Measurements from ENCODE around the gene MIPEP.
"Not testable (repeated sequence)": the region's sequence is repeated elsewhere in the genome, so short reads cannot be mapped to it uniquely, and the experiment has no call there.

The MIPEP gene

DNA sequence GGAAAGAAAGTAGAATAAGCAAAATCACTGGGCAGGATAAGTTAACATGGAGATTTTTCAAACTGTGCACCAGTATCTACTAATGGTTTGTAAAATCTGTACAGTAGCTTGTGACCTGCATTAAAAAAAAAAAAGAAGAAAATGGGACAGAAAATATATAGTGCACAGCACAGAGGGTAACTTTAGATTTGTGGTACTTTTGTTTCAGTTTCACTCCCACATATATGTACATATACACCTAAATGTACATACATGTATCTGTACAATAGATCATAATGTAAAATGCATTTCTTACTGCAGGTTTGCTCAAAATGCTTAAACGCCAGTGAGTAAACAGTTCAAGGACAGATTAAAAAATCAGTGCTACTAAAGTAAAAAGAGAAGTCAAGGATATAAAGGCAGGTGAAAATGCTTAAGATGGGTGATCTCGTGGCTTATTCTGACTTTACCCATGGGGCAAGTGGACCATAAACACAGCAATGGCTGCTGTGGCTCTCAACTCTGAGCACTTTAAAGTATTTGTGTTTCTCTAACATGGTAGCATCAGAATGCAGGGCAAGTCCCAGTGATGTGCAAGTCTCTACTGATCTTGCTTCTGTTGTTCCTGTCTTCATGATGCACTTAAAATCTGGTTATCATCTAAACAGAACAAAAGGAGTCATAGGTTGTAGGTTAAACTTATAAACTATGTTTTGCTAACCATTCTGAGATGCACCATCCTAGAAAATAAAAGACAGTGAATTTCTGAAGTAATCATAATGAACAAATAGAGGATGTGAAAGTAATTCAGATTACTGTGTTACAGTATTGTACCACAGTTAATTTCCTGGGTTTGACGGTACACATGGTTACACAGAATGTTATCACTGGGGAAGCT is 112.3 kb downstream of the MIPEP start:
- no peak for DNase-seq (ENCODE audit: low read depth, low spot score)

DNA sequence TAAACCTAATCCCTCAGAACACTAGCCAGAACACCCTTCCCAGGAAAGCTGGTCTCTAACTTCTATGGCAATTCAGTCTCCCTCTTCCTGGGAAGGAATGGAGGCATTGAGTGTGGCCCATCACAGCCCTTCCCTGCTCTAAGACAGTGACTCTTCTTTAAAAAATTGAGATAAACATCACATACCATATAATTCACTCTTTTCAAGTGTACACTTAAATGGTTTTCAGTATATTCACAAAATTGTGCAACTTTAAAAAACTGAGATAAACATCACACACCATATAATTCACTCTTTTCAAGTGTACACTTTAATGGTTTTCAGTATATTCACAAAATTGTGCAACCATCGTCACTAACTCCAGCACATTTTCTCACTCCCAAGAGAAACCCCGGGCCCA is 116.5 kb downstream of the MIPEP start:
- no peak for DNase-seq (ENCODE audit: low read depth, low spot score)

DNA sequence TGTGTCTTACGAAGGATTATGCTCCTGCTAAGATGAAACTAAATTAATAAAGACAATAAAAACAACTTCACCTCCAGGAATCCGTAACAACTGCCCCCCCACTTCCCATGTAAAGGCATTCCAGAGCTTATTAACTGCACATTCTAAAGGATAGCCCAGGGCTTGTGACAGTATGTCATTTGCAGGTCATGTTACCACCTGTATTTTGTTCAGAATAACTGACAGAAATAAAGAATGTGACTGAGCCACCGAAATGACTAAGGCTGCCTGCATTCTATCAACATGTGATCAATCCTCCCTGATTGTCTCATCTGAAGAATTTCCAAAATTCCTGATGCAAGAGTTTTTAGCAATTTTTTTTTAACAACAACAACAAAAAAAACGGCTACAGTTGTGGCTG is 117.2 kb downstream of the MIPEP start:
- no peak for DNase-seq (ENCODE audit: low read depth, low spot score)

- DNase-seq (ENCODE audit: low read depth, low spot score), result no peak
These were observed 117.6 kb downstream of the MIPEP start for GRCh38 chr13:23771552-23771951.

GRCh38 chr13:23770973-23771372 is 118.2 kb downstream of the MIPEP start:
- peak; percentile 24 for DNase-seq (ENCODE audit: low read depth, low spot score)

- peak; percentile 67 for DNase-seq (ENCODE audit: low read depth, low spot score)
These were observed 118.8 kb downstream of the MIPEP start for GRCh38 chr13:23770428-23770827.

DNA sequence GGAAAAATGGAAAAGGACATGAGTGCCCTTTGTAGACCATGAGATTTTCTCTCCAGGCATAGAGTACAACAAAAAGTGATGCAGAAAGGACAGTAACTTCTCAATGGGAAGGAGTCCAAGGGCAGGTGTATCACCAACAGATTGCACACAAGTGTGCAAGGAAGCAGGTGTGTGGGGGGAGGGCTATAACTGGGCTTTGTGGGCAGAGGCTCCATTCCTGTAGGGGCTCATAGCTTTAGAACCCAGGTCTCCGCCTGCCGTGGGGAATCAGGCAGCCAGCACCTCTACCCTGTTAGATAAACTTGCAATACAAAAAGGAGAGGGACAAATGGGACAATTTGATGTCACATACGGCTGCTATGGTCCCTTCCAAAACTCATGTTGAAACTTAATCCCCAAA is 119.8 kb downstream of the MIPEP start:
- no peak for DNase-seq (ENCODE audit: low read depth, low spot score)

GRCh38 chr13:23767838-23768237 is 121.4 kb downstream of the MIPEP start:
- DNase-seq (ENCODE audit: low read depth, low spot score), result no peak

GRCh38 chr13:23766939-23767338 is 122.3 kb downstream of the MIPEP start:
- DNase-seq (ENCODE audit: low read depth, low spot score), result no peak

- DNase-seq (ENCODE audit: low read depth, low spot score), result no peak
These were observed 122.9 kb downstream of the MIPEP start for GRCh38 chr13:23766283-23766682.

- DNase-seq (ENCODE audit: low read depth, low spot score), result no peak
These were observed 123.7 kb downstream of the MIPEP start for GRCh38 chr13:23765531-23765930.

DNA sequence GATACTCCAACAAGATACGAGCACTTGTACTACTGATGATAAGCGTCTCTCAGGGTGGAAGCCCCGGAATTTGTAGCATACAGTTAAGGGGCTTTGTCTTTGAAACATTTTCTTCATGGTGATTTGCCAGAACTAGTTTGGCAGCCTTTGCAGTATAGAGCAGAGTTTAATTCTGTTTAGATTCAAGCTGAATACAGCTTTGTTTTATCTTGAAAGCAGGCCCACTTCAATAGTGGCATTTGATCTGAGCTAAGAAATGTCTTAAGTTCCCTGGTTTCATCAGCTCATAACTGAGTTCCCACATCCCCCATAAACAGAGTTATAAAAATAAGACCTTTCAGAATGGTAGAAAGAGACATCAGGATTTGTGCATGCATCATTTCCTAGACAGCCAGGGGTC is 125.9 kb downstream of the MIPEP start:
- DNase-seq (ENCODE audit: low read depth, low spot score), result no peak

- not testable (repeated sequence) for DNase-seq (ENCODE audit: low read depth, low spot score)
These were observed 127.4 kb downstream of the MIPEP start for GRCh38 chr13:23761760-23762159.

DNA sequence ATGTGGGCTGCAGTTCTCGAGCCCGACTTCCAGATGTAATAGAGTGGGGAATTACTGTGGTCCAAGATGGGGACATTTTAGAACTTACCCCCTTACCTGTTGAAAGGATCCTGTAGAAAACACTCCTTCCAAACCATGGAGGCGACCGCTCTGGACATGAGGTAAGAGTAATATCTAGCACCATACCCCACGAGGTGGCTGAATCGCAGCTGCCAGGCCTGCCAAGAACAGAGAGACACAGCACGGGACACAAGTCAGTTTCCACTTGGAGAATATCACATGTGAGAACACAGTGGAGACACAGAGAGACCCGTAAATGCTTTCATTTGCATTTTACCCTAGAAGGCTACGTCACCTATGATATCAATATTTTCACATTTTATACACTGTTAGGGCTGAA is 129.2 kb downstream of the MIPEP start:
- DNase-seq (ENCODE audit: low read depth, low spot score), result no peak

GRCh38 chr13:23758798-23759527 is 130.2 kb downstream of the MIPEP start:
- DNase-seq (ENCODE audit: low read depth, low spot score), result no peak

- DNase-seq (ENCODE audit: low read depth, low spot score), result no peak
These were observed 134.2 kb downstream of the MIPEP start for GRCh38 chr13:23754997-23755396.

GRCh38 chr13:23754506-23754905 is 134.7 kb downstream of the MIPEP start:
- no peak for DNase-seq (ENCODE audit: low read depth, low spot score)

DNA sequence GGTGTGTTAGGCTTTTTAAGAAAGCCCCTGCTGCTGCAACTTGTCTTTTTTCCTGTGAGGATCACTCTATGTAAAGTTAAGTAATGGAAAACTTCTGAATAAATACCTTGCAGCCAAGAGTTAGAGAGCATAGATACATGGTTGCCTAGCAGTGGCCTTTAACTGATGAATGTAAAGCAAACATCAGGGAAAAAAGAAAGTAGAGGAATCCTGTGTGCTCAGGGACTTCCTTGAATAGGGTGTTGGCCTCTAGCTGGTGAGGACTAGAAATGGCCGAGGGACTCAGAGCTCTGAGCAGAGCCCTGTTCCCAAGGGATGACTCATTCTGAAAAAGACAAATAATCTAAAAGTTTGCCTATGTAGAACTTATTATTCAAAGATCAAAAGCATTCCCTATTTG is 135.7 kb downstream of the MIPEP start:
- DNase-seq (ENCODE audit: low read depth, low spot score), result no peak

DNA sequence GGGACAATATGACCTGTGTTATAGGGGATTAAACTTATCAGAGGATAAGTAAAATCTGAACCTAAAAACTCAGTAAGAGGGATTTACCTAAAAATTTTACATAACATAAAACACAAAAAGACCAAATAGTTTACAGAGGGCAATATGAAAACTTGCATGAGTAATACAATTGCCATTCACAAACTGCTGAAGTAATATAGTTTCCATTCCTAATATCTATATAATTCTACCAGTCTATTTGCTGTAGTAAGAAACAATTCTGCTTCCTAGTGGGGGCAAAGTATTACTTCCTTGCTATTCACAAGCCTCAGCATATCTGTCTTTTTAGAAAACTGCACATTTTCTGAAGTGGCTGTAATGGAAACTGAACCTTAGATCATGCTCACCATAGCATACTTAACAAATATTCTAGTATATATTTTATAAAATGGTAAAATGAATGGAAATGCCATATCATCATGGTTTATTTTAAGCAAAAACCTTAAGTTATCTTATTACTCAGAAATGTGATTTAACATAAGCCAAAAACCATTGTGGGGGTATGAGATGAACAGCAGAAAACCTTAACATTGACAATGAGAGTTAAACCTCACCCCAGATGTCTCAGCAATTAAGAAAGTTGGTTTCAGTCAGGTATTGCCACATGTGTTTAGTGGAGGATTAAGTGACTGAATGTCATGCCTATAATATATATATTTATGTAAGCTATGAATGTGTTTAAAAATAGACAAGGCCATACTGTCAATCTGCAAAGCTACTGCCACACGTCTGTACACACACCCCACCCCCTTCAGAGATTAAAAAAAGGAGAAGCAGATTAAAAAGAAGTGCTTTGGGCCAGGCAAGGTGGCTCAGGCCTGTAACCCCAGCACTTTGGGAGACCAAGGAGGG is 136.8 kb downstream of the MIPEP start:
- DNase-seq (ENCODE audit: low read depth, low spot score), result no peak

GRCh38 chr13:23751195-23751594 is 138.0 kb downstream of the MIPEP start:
- no peak for DNase-seq (ENCODE audit: low read depth, low spot score)

GRCh38 chr13:23750383-23751121 is 138.6 kb downstream of the MIPEP start:
- no peak for DNase-seq (ENCODE audit: low read depth, low spot score)

Measured in ELF-1 (cell line).